HG03457 (cell line): ENCODE data around the gene PCGF3.
"Not testable (repeated sequence)": the region's sequence is repeated elsewhere in the genome, so short reads cannot be mapped to it uniquely, and the experiment has no call there.

Experiments used
- ATAC-seq: cut with Tn5 transposase; IDR thresholded peaks from one replicate; pipeline ENCODE4 v1.9.1; 2021; ENCODE audit warnings: moderate number of reproducible peaks; ENCODE audit not compliant: unreplicated experiment

Gene PCGF3

GRCh38 chr4:722851-723360, 17.3 kb downstream of the PCGF3 start:
- no peak for ATAC-seq

- no peak for ATAC-seq
Observed at GRCh38 chr4:723751-724530, 18.3 kb downstream of the PCGF3 start.

- ATAC-seq, result no peak
Observed at GRCh38 chr4:725391-726234, 20.0 kb downstream of the PCGF3 start.

GRCh38 chr4:726235-726787, 20.7 kb downstream of the PCGF3 start:
- ATAC-seq, result no peak

GRCh38 chr4:726838-727237, 21.2 kb downstream of the PCGF3 start:
- no peak for ATAC-seq

GRCh38 chr4:727576-727975, 21.9 kb downstream of the PCGF3 start:
- ATAC-seq, result no peak

GRCh38 chr4:729336-730315, 24.0 kb downstream of the PCGF3 start:
- ATAC-seq, result no peak

GRCh38 chr4:730511-730910, 24.9 kb downstream of the PCGF3 start:
- no peak for ATAC-seq

GRCh38 chr4:730946-731904, 25.6 kb downstream of the PCGF3 start:
- ATAC-seq, result not testable (repeated sequence)

GRCh38 chr4:731954-732353, 26.3 kb downstream of the PCGF3 start:
- not testable (repeated sequence) for ATAC-seq

- no peak for ATAC-seq
Observed at GRCh38 chr4:732486-732885, 26.9 kb downstream of the PCGF3 start.

GRCh38 chr4:732911-733630, 27.4 kb downstream of the PCGF3 start:
- no peak for ATAC-seq

GRCh38 chr4:733631-733980, 28.0 kb downstream of the PCGF3 start:
- ATAC-seq, result no peak

GRCh38 chr4:734075-734474, 28.4 kb downstream of the PCGF3 start:
- no peak for ATAC-seq

GRCh38 chr4:734951-735350, 29.3 kb downstream of the PCGF3 start:
- no peak for ATAC-seq

- no peak for ATAC-seq
Observed at GRCh38 chr4:735583-735982, 30.0 kb downstream of the PCGF3 start.

GRCh38 chr4:736561-736960, 30.9 kb downstream of the PCGF3 start:
- ATAC-seq, result not testable (repeated sequence)

- ATAC-seq, result no peak
Observed at GRCh38 chr4:738781-739280, 33.2 kb downstream of the PCGF3 start.

GRCh38 chr4:739569-739968, 33.9 kb downstream of the PCGF3 start:
- no peak for ATAC-seq
